Activated CD4-positive, alpha-beta T cell treated with anti-CD3 and anti-CD28 coated beads for 36 hours (primary cell): Measurements from ENCODE around the gene CDH18. TPM values are rescaled to one million over a fixed set of nuclear protein-coding genes. Genes with fewer than 3 reads are reported as not detected.
"Not testable (repeated sequence)": the region's sequence is repeated elsewhere in the genome, so short reads cannot be mapped to it uniquely, and the experiment has no call there.

ENCODE experiments used
- ATAC-seq: fragments of 200-7000 bp; cut with Tn5 transposase; one replicate; pipeline ENCODE4 v1.10.0; 2021; ENCODE audit warnings: mild to moderate bottlenecking, moderate library complexity
- CTCF ChIA-PET: fragments of 350-600 bp; sonication (Branson Sonifier 250); formaldehyde crosslinking; loops from one replicate; lab custom pipeline; 2021; ENCODE audit warnings: antibody characterized with exemption; lab: Charles Lee
- POLR2A ChIA-PET: fragments of 350-600 bp; sonication (Branson Sonifier 250); formaldehyde crosslinking; loops from one replicate; lab custom pipeline; 2021; ENCODE audit warnings: antibody characterized with exemption, inconsistent platforms; lab: Charles Lee
- DNase-seq: peaks from one replicate; pipeline ENCODE4 v3.0.0-alpha.2; 2020
- H3K27ac Mint-ChIP-seq: one replicate; pipeline ENCODE4 v1.8.0; 2021; ENCODE audit warnings: mixed read lengths
- H3K27me3 Mint-ChIP-seq: one replicate; pipeline ENCODE4 v1.8.0; 2021; ENCODE audit warnings: mixed read lengths
- H3K36me3 Mint-ChIP-seq: one replicate; pipeline ENCODE4 v1.8.0; 2021; ENCODE audit warnings: low read depth, mixed read lengths
- H3K4me1 Mint-ChIP-seq: one replicate; pipeline ENCODE4 v1.8.0; 2021; ENCODE audit warnings: mixed read lengths
- H3K4me3 Mint-ChIP-seq: one replicate; pipeline ENCODE4 v1.8.0; 2021; ENCODE audit warnings: mild to moderate bottlenecking, moderate library complexity, mixed read lengths
- H3K9me3 Mint-ChIP-seq: one replicate; pipeline ENCODE4 v1.8.0; 2021; ENCODE audit warnings: low read depth, mixed read lengths
- intact Hi-C, 2 experiments: fragments of 100-400 bp; cut with DNase I in 1 of 2; cut with micrococcal nuclease in 1 of 2; formaldehyde crosslinking; loops; one replicate each; pipeline versions ENCODE4 v1.14.2 to v1.15.1; 2022 to 2024; cut with DNase I, micrococcal nuclease
- total RNA-seq, 2 experiments: library from RNA; stranded (reverse); gene quantifications; one replicate each; pipeline ENCODE4 v1.2.3, GENCODE V29; 2021

CDH18 gene
- total RNA-seq, 2 experiments from 2014 or later = not detected

DNA sequence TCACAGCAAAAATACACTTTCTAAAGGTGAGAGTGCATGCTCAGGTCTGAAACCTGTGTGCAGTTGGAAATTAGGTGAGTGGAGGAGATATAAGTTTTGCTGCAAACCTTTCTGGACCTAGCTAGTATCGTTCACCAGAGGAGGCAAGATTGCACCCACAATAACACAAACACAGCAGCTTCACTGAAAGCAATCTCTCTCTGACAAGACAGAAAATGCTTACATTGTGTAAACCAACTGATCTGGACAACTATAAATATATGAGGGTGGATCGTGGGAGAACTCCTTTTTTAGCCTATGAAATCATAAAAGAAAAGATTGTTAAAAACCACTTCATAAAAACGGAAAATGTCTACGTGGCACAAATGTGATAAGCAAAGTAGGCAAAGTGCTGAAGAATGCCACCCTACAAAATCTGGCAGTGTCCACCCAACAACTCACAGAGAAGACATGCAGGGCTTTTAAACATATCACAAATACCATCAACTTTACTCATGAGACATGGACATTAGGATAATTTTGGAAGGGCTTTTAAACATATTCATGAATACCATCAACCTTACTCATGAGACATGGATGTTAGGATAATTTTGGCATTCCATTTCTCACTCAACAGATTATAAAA is 134.3 kb downstream of the CDH18 start:
- H3K27ac Mint-ChIP-seq = no peak overlapping the region
- H3K36me3 Mint-ChIP-seq = no peaks in the 10 kb centered on the region
- POLR2A ChIA-PET = no interaction called here
- H3K4me1 Mint-ChIP-seq = no peaks in the 10 kb centered on the region
- ATAC-seq (no peak), DNase-seq (no peak)
- intact Hi-C loops = loop anchor here in 1 of 2 experiments (5.0 kb wide), 1 partner anchor 1134 kb away; no protein-coding TSS in a partner anchor
- no peaks in the 10 kb centered on the region for H3K27me3 Mint-ChIP-seq
- H3K4me3 Mint-ChIP-seq = no peak overlapping the region
- CTCF ChIA-PET = no interaction called here
- peaks cover 5% of the 10 kb centered on the region for H3K9me3 Mint-ChIP-seq

DNA sequence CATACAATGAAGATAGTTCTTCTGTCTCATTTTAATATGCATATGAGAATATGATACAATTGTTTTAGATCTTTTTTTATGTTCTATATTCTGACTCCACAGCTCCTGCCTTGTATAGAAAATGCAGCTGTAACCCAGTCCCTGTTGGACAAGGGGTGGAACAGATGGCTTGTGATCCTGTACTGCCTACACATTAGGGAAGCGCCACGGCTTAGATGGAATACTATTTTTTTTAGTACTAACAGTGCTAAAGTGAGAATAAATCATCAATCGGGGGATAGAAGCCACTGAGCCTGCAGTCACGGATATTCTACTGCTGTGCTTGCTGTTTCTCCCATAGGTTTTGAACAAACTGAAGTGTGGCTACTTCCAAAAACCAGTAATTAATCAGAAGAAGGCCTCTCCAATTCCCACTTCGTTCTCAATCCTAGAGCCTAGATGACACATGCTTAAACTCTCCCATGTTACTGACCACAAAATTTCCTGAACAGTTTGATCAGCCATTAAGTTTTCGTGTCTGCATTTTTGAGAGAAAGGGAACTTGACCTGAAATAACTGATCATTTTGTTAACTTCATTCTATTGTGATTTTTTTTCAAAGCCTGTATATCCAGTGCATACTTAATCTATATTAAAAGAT is 150.3 kb downstream of the CDH18 start:
- no peak for DNase-seq
- intact Hi-C loops = no loop called here
- ChIA-PET CTCF (no interaction called here), POLR2A (no interaction called here)
- Mint-ChIP-seq H3K27ac (no peak overlapping the region), H3K27me3 (no peaks in the 10 kb centered on the region), H3K4me3 (no peak overlapping the region), H3K4me1 (no peaks in the 10 kb centered on the region), H3K36me3 (no peaks in the 10 kb centered on the region), H3K9me3 (peaks cover 21% of the 10 kb centered on the region)
- ATAC-seq = no peak

DNA sequence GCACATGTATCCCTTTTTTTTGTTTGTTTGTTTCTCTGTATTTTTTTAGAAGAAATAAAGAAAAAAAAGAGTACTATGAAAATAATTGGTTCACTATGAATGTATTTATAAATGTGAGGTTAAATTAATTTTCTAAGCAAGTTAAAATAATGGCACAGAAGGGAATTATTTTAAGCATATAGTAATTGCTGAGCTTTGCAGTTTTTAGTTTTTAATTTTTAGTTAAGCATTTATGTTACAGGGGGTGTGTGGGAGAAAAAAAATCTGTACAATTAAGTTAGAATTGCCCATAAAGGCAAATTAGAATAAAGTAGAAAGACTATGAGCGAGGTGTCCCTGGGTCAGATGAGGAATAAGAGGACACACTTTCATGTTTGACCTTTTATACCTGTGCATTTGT is 152.6 kb downstream of the CDH18 start:
- ChIA-PET CTCF (no interaction called here), POLR2A (no interaction called here)
- Mint-ChIP-seq H3K4me3 (no peak overlapping the region), H3K27me3 (no peaks in the 10 kb centered on the region), H3K27ac (no peak overlapping the region), H3K9me3 (peaks cover 21% of the 10 kb centered on the region), H3K4me1 (no peaks in the 10 kb centered on the region), H3K36me3 (no peaks in the 10 kb centered on the region)
- intact Hi-C loops = no loop called here
- no peak for ATAC-seq
- no peak for DNase-seq

DNA sequence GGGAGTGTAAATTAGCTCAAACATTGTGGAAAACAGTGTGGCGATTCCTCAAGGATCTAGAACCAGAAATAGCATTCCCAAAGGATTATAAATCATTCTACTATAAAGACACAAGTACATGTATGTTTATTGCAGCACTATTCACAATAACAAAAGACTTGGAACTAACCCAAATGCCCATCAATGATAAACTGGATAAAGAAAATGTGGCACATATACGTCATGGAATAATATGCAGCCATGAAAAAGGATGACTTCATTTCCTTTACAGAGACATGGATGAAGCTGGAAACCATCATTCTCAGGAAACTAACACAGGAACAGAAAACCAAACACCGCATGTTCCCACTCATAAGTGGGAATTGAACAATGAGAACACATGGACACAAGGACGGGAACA is 175.3 kb downstream of the CDH18 start:
- H3K4me3 Mint-ChIP-seq, POLR2A ChIA-PET, H3K27me3 Mint-ChIP-seq, H3K9me3 Mint-ChIP-seq, H3K36me3 Mint-ChIP-seq, intact Hi-C loops, DNase-seq, H3K27ac Mint-ChIP-seq, ATAC-seq, H3K4me1 Mint-ChIP-seq: not testable (repeated sequence)
- CTCF ChIA-PET = interaction anchor here (0.5 kb wide), 1 partner anchor 514 kb away, joined by 3 read pairs; no protein-coding TSS in a partner anchor

DNA sequence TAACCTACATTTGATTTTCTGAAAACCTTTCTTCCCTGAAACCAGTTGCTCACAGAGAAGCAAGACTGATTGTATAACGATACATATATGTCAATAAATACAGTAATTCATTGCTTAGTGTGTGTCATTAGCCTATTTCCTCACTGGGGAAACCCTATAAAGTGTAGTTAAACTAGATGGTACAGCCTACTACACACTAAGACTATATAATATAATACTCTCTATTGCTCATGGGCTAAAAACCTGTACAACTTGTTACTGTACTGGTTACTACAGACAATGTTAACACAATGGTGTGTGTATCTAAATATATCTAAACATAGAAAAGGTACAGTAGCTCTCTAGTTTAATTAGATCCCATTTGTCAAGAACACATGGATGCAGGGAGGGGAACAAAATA is 181.2 kb downstream of the CDH18 start:
- Mint-ChIP-seq H3K27me3 (no peaks in the 10 kb centered on the region), H3K4me3 (no peak overlapping the region), H3K36me3 (no peaks in the 10 kb centered on the region), H3K9me3 (peaks cover 9% of the 10 kb centered on the region), H3K27ac (no peak overlapping the region), H3K4me1 (no peaks in the 10 kb centered on the region)
- no peak for ATAC-seq
- DNase-seq = no peak
- CTCF ChIA-PET = no interaction called here
- intact Hi-C loops = no loop called here
- POLR2A ChIA-PET = no interaction called here

DNA sequence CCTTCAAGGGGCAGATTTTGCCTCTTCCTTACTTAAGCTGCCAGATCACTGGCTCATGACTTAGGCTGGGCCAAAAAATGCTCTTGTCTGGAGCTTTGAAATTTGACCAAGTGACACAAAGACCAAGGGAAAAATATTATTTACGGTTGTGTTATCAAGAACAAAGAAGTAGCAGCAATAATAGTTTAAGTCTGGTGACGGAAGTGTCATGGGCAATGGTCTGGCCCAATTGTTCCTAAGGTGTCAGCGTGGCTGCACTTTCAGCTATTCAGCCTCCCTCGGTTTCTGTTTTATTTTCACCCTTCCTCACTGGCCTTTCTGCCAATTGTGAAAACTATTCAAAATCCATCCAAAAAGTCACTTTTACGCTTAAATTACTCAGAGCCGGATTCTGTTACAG is 185.3 kb downstream of the CDH18 start:
- DNase-seq (no peak), ATAC-seq (no peak)
- H3K9me3 Mint-ChIP-seq = peaks cover 9% of the 10 kb centered on the region
- no peak overlapping the region for H3K4me3 Mint-ChIP-seq
- no peaks in the 10 kb centered on the region for H3K27me3 Mint-ChIP-seq
- no peaks in the 10 kb centered on the region for H3K36me3 Mint-ChIP-seq
- no peaks in the 10 kb centered on the region for H3K4me1 Mint-ChIP-seq
- intact Hi-C loops = no loop called here
- CTCF ChIA-PET = no interaction called here
- POLR2A ChIA-PET = no interaction called here
- H3K27ac Mint-ChIP-seq = no peak overlapping the region

DNA sequence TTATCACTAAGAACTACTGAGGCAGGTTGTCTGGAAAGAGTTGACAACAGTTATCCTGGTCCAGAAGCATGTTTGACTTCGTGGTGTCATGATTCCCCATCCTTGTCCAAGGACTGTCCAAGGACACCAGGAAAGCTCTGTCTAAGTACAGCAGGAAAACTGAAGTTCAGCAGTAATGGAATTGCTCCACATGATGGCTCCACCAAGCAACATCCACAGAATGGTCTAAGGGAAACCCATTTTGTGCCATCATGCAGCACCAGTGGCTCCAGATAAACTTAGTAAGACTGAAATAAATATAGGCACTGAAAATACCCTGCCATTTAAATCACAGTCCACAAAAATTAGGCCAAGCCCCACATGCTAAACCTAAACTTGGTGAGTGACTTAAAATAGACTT is 192.8 kb downstream of the CDH18 start:
- ChIA-PET CTCF (no interaction called here), POLR2A (no interaction called here)
- no peak overlapping the region for H3K27ac Mint-ChIP-seq
- no peaks in the 10 kb centered on the region for H3K36me3 Mint-ChIP-seq
- no peak overlapping the region for H3K4me3 Mint-ChIP-seq
- intact Hi-C loops = no loop called here
- H3K27me3 Mint-ChIP-seq = no peaks in the 10 kb centered on the region
- ATAC-seq (no peak), DNase-seq (no peak)
- peaks cover 6% of the 10 kb centered on the region for H3K9me3 Mint-ChIP-seq
- no peaks in the 10 kb centered on the region for H3K4me1 Mint-ChIP-seq

DNA sequence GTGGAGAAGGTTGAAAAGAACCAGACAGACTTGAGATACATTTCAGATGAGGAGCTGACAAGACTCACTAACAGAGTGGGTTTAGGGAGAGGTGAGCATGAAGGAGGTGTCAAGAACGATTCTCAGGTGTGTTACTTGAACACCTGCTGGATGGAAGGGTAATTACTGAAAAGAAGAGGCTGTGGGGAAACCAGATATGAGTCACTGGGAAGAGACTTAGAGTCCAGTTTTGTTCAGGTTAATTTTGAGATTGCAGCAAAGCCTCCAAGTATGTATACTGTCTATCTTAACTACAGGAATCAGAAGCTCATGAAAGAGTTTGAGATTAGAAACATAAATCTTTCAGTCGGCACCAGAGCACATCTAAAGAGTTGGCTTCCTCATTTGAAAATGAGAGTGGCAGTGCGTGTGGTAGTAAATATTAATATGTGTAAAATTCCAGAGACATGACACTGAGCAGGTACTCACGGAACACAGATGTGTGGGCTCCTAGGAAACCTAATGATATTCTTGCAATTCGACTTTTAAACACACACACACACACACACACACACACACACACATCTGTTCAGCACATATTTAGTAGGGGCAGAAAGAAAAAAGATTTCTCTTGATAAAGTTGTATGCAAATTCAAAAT is 197.1 kb downstream of the CDH18 start:
- Mint-ChIP-seq H3K4me1 (no peaks in the 10 kb centered on the region), H3K36me3 (no peaks in the 10 kb centered on the region), H3K9me3 (peaks cover 12% of the 10 kb centered on the region), H3K4me3 (no peak overlapping the region), H3K27ac (no peak overlapping the region), H3K27me3 (no peaks in the 10 kb centered on the region)
- POLR2A ChIA-PET = no interaction called here
- CTCF ChIA-PET = no interaction called here
- DNase-seq = no peak
- intact Hi-C loops = no loop called here
- no peak for ATAC-seq

DNA sequence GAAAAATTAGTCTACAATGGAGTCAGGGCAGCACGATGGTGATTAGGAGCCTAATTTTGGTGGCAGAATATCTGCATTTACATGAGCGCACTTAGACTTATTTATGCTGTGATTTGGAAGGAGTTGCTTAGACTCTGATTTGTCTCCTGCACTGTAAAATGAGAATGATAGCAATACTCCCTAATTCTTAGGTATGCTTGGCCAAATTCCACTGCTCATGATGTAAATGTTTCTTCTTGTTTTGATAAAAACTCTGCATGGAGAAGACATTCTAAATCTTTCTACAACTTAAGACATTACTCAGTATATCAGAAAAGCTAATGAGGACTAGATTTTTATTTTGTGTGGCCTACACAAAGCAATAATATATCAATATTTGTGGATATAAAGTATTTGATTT is 205.4 kb downstream of the CDH18 start:
- no peak for ATAC-seq
- DNase-seq = no peak
- POLR2A ChIA-PET = no interaction called here
- CTCF ChIA-PET = no interaction called here
- intact Hi-C loops = no loop called here
- no peaks in the 10 kb centered on the region for H3K4me1 Mint-ChIP-seq
- H3K27ac Mint-ChIP-seq = no peak overlapping the region
- no peak overlapping the region for H3K4me3 Mint-ChIP-seq
- no peaks in the 10 kb centered on the region for H3K27me3 Mint-ChIP-seq
- H3K36me3 Mint-ChIP-seq = no peaks in the 10 kb centered on the region
- H3K9me3 Mint-ChIP-seq = peaks cover 8% of the 10 kb centered on the region

DNA sequence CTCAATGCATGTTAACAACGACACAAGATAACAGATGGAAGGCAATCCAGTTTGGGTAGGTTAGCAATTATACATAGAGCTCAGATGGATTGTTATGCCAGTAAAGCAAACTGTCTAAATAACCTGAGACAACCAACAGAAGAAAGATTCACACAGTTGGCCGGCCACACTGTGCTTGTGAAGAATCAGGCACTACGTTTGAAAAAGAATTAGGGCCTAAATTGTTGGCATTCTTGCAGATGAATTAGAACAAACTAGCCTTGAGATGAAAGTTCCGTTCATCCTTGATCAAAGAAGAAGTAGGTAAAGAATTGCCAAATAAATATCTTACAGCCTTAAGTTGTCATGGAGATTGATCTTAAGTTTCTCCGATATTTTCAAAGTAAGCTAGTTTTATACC is 210.6 kb downstream of the CDH18 start:
- DNase-seq (no peak), ATAC-seq (no peak)
- no peaks in the 10 kb centered on the region for H3K4me1 Mint-ChIP-seq
- peaks cover 10% of the 10 kb centered on the region for H3K9me3 Mint-ChIP-seq
- no peaks in the 10 kb centered on the region for H3K27me3 Mint-ChIP-seq
- H3K36me3 Mint-ChIP-seq = no peaks in the 10 kb centered on the region
- ChIA-PET CTCF (interaction anchor here (0.6 kb wide), 1 partner anchor 33 kb away, joined by 3 read pairs; no protein-coding TSS in a partner anchor), POLR2A (no interaction called here)
- H3K27ac Mint-ChIP-seq = no peak overlapping the region
- intact Hi-C loops = no loop called here
- no peak overlapping the region for H3K4me3 Mint-ChIP-seq

DNA sequence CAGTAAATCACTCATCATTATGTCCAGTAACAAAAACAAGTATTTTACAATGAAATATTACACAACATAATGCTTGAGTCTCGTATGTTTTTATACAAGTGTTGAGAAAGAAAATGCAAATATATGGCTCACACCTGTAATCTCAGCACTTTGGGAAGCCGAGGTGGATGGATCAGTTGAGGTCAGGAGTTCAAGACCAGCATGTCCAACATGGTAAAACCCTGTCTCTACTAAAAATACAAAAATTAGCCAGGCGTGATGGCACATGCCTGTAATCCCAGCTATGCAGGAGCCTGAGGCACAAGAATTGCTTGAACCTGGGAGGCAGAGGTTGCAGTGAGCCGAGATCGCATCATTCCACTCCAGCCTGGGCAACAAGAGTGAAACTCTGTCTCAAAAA is 211.1 kb downstream of the CDH18 start:
- CTCF ChIA-PET = interaction anchor here (0.6 kb wide), 1 partner anchor 32 kb away, joined by 3 read pairs; no protein-coding TSS in a partner anchor

More for the DNA sequence above, 211.1 kb downstream of the CDH18 start:
- H3K4me1 Mint-ChIP-seq, intact Hi-C loops, H3K4me3 Mint-ChIP-seq, H3K27ac Mint-ChIP-seq, DNase-seq, POLR2A ChIA-PET, ATAC-seq, H3K36me3 Mint-ChIP-seq, H3K27me3 Mint-ChIP-seq: not testable (repeated sequence)
- H3K9me3 Mint-ChIP-seq = peaks cover 13% of the 10 kb centered on the region
